Effector CD4-positive, alpha-beta T cell (primary cell): ENCODE data around the gene KCNG2.

Source experiments
- DNase-seq: peaks from one replicate; pipeline ENCODE4 v3.0.0-alpha.2; 2020

The KCNG2 gene

GRCh38 chr18:79889569-79889968, 91.8 kb downstream of the KCNG2 start:
- DNase-seq = no peak

GRCh38 chr18:79890674-79891073, 92.9 kb downstream of the KCNG2 start:
- no peak for DNase-seq

GRCh38 chr18:79896738-79897137, 99.0 kb downstream of the KCNG2 start:
- DNase-seq = no peak

GRCh38 chr18:79897940-79898625, 100.3 kb downstream of the KCNG2 start:
- no peak for DNase-seq

- no peak for DNase-seq
Measured at GRCh38 chr18:79898952-79899608, 101.3 kb downstream of the KCNG2 start.

- no peak for DNase-seq
Measured at GRCh38 chr18:79899609-79900445, 102.1 kb downstream of the KCNG2 start.

- DNase-seq = no peak
Measured at GRCh38 chr18:79900610-79901570, 103.2 kb downstream of the KCNG2 start.

- no peak for DNase-seq
Measured at GRCh38 chr18:79901665-79902064, 103.9 kb downstream of the KCNG2 start.

- no peak for DNase-seq
Measured at GRCh38 chr18:79902075-79902474, 104.3 kb downstream of the KCNG2 start.

GRCh38 chr18:79902640-79903039, 104.9 kb downstream of the KCNG2 start:
- DNase-seq = no peak

GRCh38 chr18:79903071-79903635, 105.4 kb downstream of the KCNG2 start:
- DNase-seq = no peak

- DNase-seq = no peak
Measured at GRCh38 chr18:79903787-79904356, 106.1 kb downstream of the KCNG2 start.

GRCh38 chr18:79904357-79905147, 106.8 kb downstream of the KCNG2 start:
- DNase-seq = no peak

- DNase-seq = no peak
Measured at GRCh38 chr18:79905389-79905911, 107.7 kb downstream of the KCNG2 start.

- no peak for DNase-seq
Measured at GRCh38 chr18:79905993-79906392, 108.3 kb downstream of the KCNG2 start.

- no peak for DNase-seq
Measured at GRCh38 chr18:79906706-79907105, 109.0 kb downstream of the KCNG2 start.

GRCh38 chr18:79910563-79911343, 113.0 kb downstream of the KCNG2 start:
- no peak for DNase-seq

GRCh38 chr18:79911344-79912270, 113.9 kb downstream of the KCNG2 start:
- no peak for DNase-seq
